HepG2 (cell line): Measurements from ENCODE around the gene UST. TPM values are rescaled to one million over a fixed set of nuclear protein-coding genes. Genes with fewer than 3 reads are reported as not detected.
A peak's percentile ranks its signal among the peaks of the same experiment; 100 is the strongest.

ENCODE experiments used
- ATAC-seq: fragments of 200-7000 bp; cut with Tn5 transposase; 3 replicates; pipeline ENCODE4 v1.9.1; 2020; ENCODE audit warnings: mild to moderate bottlenecking, moderate library complexity
- BruUV-seq: library from RNA; stranded (reverse); fragments of 400-500 nt; replicated peaks from 2 replicates; lab custom pipeline; 2021; lab: Mats Ljungman, UMichigan
- CTCF ChIA-PET: fragments of 300-600 bp; formaldehyde crosslinking; extraction: SDS; loops from one replicate; lab custom pipeline; 2021; ENCODE audit warnings: low total read pairs, inconsistent platforms, low intra/inter-chr PET ratio; lab: Yijun Ruan, JAX
- POLR2A ChIA-PET: fragments of 350-600 bp; sonication (Branson Sonifier 250); formaldehyde crosslinking; loops from one replicate; lab custom pipeline; 2020; ENCODE audit warnings: antibody characterized with exemption, inconsistent platforms; lab: Yijun Ruan, JAX
- DNase-seq: peaks from one replicate; pipeline ENCODE4 v3.0.0-alpha.2; 2015; ENCODE audit warnings: low spot score
- FAIRE-seq: peaks from 3 replicates; lab custom pipeline; 2011; peaks lifted over from hg19 to GRCh38; lab: Jason Lieb, UNC
- H2AFZ ChIP-seq: one replicate; pipeline ENCODE4 v1.6.1; 2011; ENCODE audit warnings: low read length, inconsistent platforms
- H3K27ac ChIP-seq: fragments of 300-600 bp; 3 replicates; pipeline ENCODE4 v1.8.0; 2011; ENCODE audit warnings: mixed run types, mild to moderate bottlenecking, mixed read lengths, low read length, inconsistent platforms; ENCODE audit not compliant: insufficient read depth; ENCODE audit errors: extremely low read length
- H3K27me3 ChIP-seq, 2 experiments: fragments of 200-600 bp in 1 of 2; 2 replicates in 1 of 2; 3 replicates in 1 of 2; pipeline versions ENCODE4 v1.6.0 to v1.8.0; 2011; ENCODE audit warnings: low read length in 2 of 2, mild to moderate bottlenecking in 2 of 2, moderate library complexity in 2 of 2, inconsistent platforms in 1 of 2; ENCODE audit not compliant: insufficient read depth in 2 of 2, control insufficient read depth in 1 of 2
- H3K36me3 ChIP-seq, 2 experiments: fragments of 200-600 bp in 1 of 2; replicated peaks in 1 of 2; 2 replicates in 1 of 2; 3 replicates in 1 of 2; pipeline versions ENCODE4 v1.5.1 to v1.8.0; 2011; ENCODE audit warnings: low read length in 2 of 2, inconsistent platforms in 1 of 2; ENCODE audit not compliant: insufficient read depth in 2 of 2, control insufficient read depth in 1 of 2
- H3K4me1 ChIP-seq: 2 replicates; pipeline ENCODE4 v1.5.1; 2012; ENCODE audit warnings: low read length, inconsistent platforms; ENCODE audit not compliant: insufficient read depth
- H3K4me2 ChIP-seq: 2 replicates; pipeline ENCODE4 v1.6.0; 2011; ENCODE audit warnings: low read depth, low read length, inconsistent platforms
- H3K4me3 ChIP-seq, 3 experiments: fragments of 200-600 bp in 1 of 3; sonication (generic), shearing (Covaris generic) in 1 of 3; replicated peaks in 1 of 3; 2 replicates each; pipeline ENCODE4 v1.5.1; 2011 to 2016; ENCODE audit warnings: low read length in 3 of 3, inconsistent platforms in 2 of 3, low read depth in 2 of 3, mild to moderate bottlenecking in 2 of 3, control low read depth in 1 of 3, mixed read lengths in 1 of 3; ENCODE audit not compliant: insufficient read depth in 1 of 3
- H3K79me2 ChIP-seq: one replicate; pipeline ENCODE4 v1.6.1; 2011; ENCODE audit warnings: low read length, inconsistent platforms; ENCODE audit not compliant: insufficient read depth
- H3K9ac ChIP-seq: 2 replicates; pipeline ENCODE4 v1.6.0; 2011; ENCODE audit warnings: mild to moderate bottlenecking, low read depth, low read length, inconsistent platforms; ENCODE audit not compliant: insufficient read depth
- H3K9me3 ChIP-seq: 2 replicates; pipeline ENCODE4 v1.5.1; 2012; ENCODE audit warnings: mild to moderate bottlenecking, low read length
- H4K20me1 ChIP-seq: 2 replicates; pipeline ENCODE4 v1.6.0; 2011; ENCODE audit warnings: inconsistent platforms, mild to moderate bottlenecking, low read length, moderate library complexity; ENCODE audit not compliant: insufficient read depth
- ATF4 ChIP-seq, 2 experiments: fragments of 450-650 bp in 1 of 2; sonication (generic) in 1 of 2; formaldehyde crosslinking; IDR thresholded peaks; 2 replicates each; pipeline versions ENCODE4 v1.5.0 to v1.8.0; 2020 to 2022; ENCODE audit warnings: mild to moderate bottlenecking in 1 of 2, missing genetic modification reagents in 1 of 2
- ATF7 ChIP-seq, 2 experiments: fragments of 450-650 bp in 1 of 2; sonication (generic) in 1 of 2; formaldehyde crosslinking in 1 of 2; IDR thresholded peaks; 2 replicates each; pipeline versions ENCODE4 v1.4.0 to v1.6.1; 2016 to 2020; ENCODE audit warnings: antibody characterized with exemption in 1 of 2, mild to moderate bottlenecking in 1 of 2, missing genetic modification reagents in 1 of 2
- CEBPB ChIP-seq: IDR thresholded peaks from 2 replicates; pipeline ENCODE4 v1.6.1; 2011; ENCODE audit warnings: low read depth, low read length, improper control_type of control experiment, borderline replicate concordance
- JUNB ChIP-seq: sonication (generic); formaldehyde crosslinking; IDR thresholded peaks from 2 replicates; pipeline ENCODE4 v1.8.0; 2022; ENCODE audit warnings: missing genetic modification reagents, mild to moderate bottlenecking, borderline replicate concordance
- KDM2A ChIP-seq: sonication (generic); formaldehyde crosslinking; IDR thresholded peaks from 2 replicates; pipeline ENCODE4 v1.4.0; 2020; ENCODE audit warnings: low read depth, missing genetic modification reagents, borderline replicate concordance
- KDM5A ChIP-seq: fragments of 200-600 bp; sonication (generic); IDR thresholded peaks from 2 replicates; pipeline ENCODE4 v1.7.0; 2018; ENCODE audit warnings: antibody characterized with exemption, mild to moderate bottlenecking, low read length, borderline replicate concordance
- LBX2 ChIP-seq: sonication (generic); formaldehyde crosslinking; IDR thresholded peaks from 2 replicates; pipeline ENCODE4 v1.5.0; 2020; ENCODE audit warnings: missing genetic modification reagents, mild to moderate bottlenecking, borderline replicate concordance
- TOE1 ChIP-seq: sonication (generic); formaldehyde crosslinking; IDR thresholded peaks from 2 replicates; pipeline ENCODE4 v1.4.0; 2020; ENCODE audit warnings: mild to moderate bottlenecking, missing genetic modification reagents
- ZBTB25 ChIP-seq: IDR thresholded peaks from 2 replicates; pipeline ENCODE4 v1.6.1; 2018; ENCODE audit warnings: missing genetic modification reagents
- ZFYVE20 ChIP-seq: sonication (generic); formaldehyde crosslinking; IDR thresholded peaks from 2 replicates; pipeline ENCODE4 v1.8.0; 2023; ENCODE audit warnings: low read depth, mild to moderate bottlenecking, moderate library complexity, missing genetic modification reagents, borderline replicate concordance
- ZNF256 ChIP-seq: sonication (generic); formaldehyde crosslinking; conservative IDR thresholded peaks from 2 replicates; pipeline ENCODE4 v1.4.0; 2020; ENCODE audit warnings: missing genetic modification reagents
- ZNF282 ChIP-seq: fragments of 450-650 bp; IDR thresholded peaks from 2 replicates; pipeline ENCODE4 v1.6.1; 2018; ENCODE audit not compliant: partially characterized antibody
- ZNF441 ChIP-seq: sonication (generic); formaldehyde crosslinking; IDR thresholded peaks from 2 replicates; pipeline ENCODE4 v1.7.0; 2021; ENCODE audit warnings: missing genetic modification reagents, borderline replicate concordance
- ZNF510 ChIP-seq: sonication (generic); formaldehyde crosslinking; IDR thresholded peaks from 2 replicates; pipeline ENCODE4 v1.4.0; 2020; ENCODE audit warnings: low read depth, mild to moderate bottlenecking, missing genetic modification reagents
- in situ Hi-C: cut with HindIII; loops from 2 replicates; pipeline ENCODE4 v1.10.0; 2017; ENCODE audit warnings: low pct_unique_long_range_greater_than_20kb; ENCODE audit not compliant: extremely low pct_ligation_motif_present
- intact Hi-C: fragments of 100-400 bp; cut with micrococcal nuclease; formaldehyde crosslinking; loops from one replicate; pipeline ENCODE4 v1.10.0; 2022; ENCODE audit not compliant: unreplicated experiment
- polyA plus RNA-seq, 8 experiments: library from polyadenylated mRNA; depleted of rRNA in 3 of 8; stranded (reverse) in 7 of 8; unstranded in 1 of 8; fragments of >200 nt; fragmentation: Illumina TruSeq in 4 of 8; extraction: Trizol in 4 of 8; gene quantifications; 2 replicates each; pipeline versions ENCODE4 v1.2.1 to v1.2.3, GENCODE V29; 2011 to 2016; ENCODE audit warnings: low read depth in 4 of 8, missing spikeins in 1 of 8, mixed read lengths in 1 of 8; ENCODE audit not compliant: insufficient read depth in 1 of 8
- total RNA-seq, 5 experiments: library from RNA; depleted of rRNA; stranded (reverse); fragments of >200 nt; fragmentation: Illumina TruSeq; extraction: Trizol; gene quantifications; 2 replicates each; pipeline ENCODE4 v1.2.3, GENCODE V29; 2016; ENCODE audit warnings: low read depth in 1 of 5
- TF ChIP-seq, protein P1 (sequence below): sonication (generic); formaldehyde crosslinking; IDR thresholded peaks from 2 replicates; pipeline ENCODE4 v1.4.0; 2020; ENCODE audit warnings: low read depth, mild to moderate bottlenecking, missing genetic modification reagents
- TF ChIP-seq, protein P2 (sequence below): IDR thresholded peaks from 2 replicates; pipeline ENCODE4 v1.6.1; 2016; ENCODE audit warnings: low read depth, control low read depth

Gene UST
- total and polyA plus RNA-seq, 2 of the 13 experiments (the other 11 are each of a cell fraction or from before 2014, with no cell fraction given) = 0.27 TPM; not detected in 1

- no peak for TF ChIP-seq JUNB
These were observed 144.6 kb downstream of the UST start (continued) for GRCh38 chr6:148891405-148891783.

- no peaks in the 10 kb centered on the region for H3K36me3 ChIP-seq
- intact Hi-C loops = no loop called here
- no peaks in the 10 kb centered on the region for H4K20me1 ChIP-seq
- no peak overlapping the region for H3K9ac ChIP-seq
- peaks cover 19% of the 10 kb centered on the region for H3K4me1 ChIP-seq
- H3K4me2 ChIP-seq = no peak overlapping the region
- POLR2A ChIA-PET = no interaction called here
- BruUV-seq = no TSS peak
- peaks cover 0 to 18% of the 10 kb centered on the region in 2 experiments for H3K27me3 ChIP-seq
- H3K9me3 ChIP-seq = no peaks in the 10 kb centered on the region
- CTCF ChIA-PET = no interaction called here
- H3K79me2 ChIP-seq = no peaks in the 10 kb centered on the region
- FAIRE-seq (no peak), ATAC-seq (no peak), DNase-seq (no peak)
- TF ChIP-seq ZBTB25 (CRISPR knock-in tag) (no peak), ZNF282 (no peak), ZFYVE20 (CRISPR knock-in tag) (no peak), LBX2 (CRISPR knock-in tag) (no peak), TOE1 (CRISPR knock-in tag) (no peak), KDM2A (no peak), ATF4 (CRISPR knock-in tag; IDR thresholded peaks at IDR 0.05) (peak; percentile 23 to 52; a peak in 1 of 4 replicates), ZNF441 (no peak), KDM5A (no peak), ZNF510 (CRISPR knock-in tag) (no peak), ZNF256 (CRISPR knock-in tag) (no peak), CEBPB (peak; percentile 79), ATF7 (IDR thresholded peaks at IDR 0.05) (peak; percentile 91), ATF7 (CRISPR knock-in tag; IDR thresholded peaks at IDR 0.05) (no peak)
- TF ChIP-seq, protein P1, sequence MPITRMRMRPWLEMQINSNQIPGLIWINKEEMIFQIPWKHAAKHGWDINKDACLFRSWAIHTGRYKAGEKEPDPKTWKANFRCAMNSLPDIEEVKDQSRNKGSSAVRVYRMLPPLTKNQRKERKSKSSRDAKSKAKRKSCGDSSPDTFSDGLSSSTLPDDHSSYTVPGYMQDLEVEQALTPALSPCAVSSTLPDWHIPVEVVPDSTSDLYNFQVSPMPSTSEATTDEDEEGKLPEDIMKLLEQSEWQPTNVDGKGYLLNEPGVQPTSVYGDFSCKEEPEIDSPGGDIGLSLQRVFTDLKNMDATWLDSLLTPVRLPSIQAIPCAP (CRISPR knock-in tag) = no peak
- TF ChIP-seq, protein P2, sequence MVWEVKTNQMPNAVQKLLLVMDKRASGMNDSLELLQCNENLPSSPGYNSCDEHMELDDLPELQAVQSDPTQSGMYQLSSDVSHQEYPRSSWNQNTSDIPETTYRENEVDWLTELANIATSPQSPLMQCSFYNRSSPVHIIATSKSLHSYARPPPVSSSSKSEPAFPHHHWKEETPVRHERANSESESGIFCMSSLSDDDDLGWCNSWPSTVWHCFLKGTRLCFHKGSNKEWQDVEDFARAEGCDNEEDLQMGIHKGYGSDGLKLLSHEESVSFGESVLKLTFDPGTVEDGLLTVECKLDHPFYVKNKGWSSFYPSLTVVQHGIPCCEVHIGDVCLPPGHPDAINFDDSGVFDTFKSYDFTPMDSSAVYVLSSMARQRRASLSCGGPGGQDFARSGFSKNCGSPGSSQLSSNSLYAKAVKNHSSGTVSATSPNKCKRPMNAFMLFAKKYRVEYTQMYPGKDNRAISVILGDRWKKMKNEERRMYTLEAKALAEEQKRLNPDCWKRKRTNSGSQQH (CRISPR knock-in tag) = no peak
- no peak overlapping the region for H3K4me3 ChIP-seq
- in situ Hi-C loops = no loop called here
- no peak overlapping the region for H2AFZ ChIP-seq
- no peak overlapping the region for H3K27ac ChIP-seq
These were observed 145.4 kb downstream of the UST start for GRCh38 chr6:148892247-148892646.
